ENCODE measurements around the gene CAMSAP2. TPM values are rescaled to one million over a fixed set of nuclear protein-coding genes. Genes with fewer than 3 reads are reported as not detected.
"Not testable (repeated sequence)": the region's sequence is repeated elsewhere in the genome, so short reads cannot be mapped to it uniquely, and the experiment has no call there.

The CAMSAP2 gene
- total RNA-seq, 2 experiments from 2014 or later = 0.35 TPM; not detected in 1

GRCh38 chr1:200805719-200806118 lies 67.0 kb downstream of the CAMSAP2 start:
- Mint-ChIP-seq H3K27ac (no peak overlapping the region), H3K36me3 (no peaks in the 10 kb centered on the region), H3K9me3 (ENCODE audit: low read depth) (no peaks in the 10 kb centered on the region), H3K4me3 (no peak overlapping the region), H3K27me3 (peaks cover 34% of the 10 kb centered on the region), H3K4me1 (no peaks in the 10 kb centered on the region)
- CTCF ChIA-PET = interaction anchor here (1.2 to 4.2 kb wide), 2 partner anchors 184 to 314 kb away, joined by 3 to 34 read pairs; no protein-coding TSS in a partner anchor
- DNase-seq (no peak), ATAC-seq (no peak)

DNA sequence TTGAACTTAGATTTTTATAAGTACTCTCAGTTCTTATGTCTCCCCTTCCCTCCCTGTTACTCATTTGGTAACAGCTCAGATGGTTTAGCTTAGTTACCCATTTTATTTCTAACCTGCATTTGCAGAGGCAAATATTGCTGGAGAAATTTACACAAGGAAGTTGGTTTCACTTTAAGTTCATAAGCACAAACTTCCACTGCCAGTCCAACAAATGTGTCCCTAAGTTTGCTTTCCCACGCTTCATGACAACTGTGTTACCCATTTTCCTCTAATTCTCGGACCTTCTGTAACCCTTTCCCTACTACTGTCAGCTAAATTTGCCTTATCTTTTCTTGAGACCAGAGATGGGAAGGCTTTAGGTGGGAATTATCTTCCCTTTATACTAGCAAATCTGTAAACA lies 70.2 kb downstream of the CAMSAP2 start:
- Mint-ChIP-seq H3K27me3 (peaks cover 40% of the 10 kb centered on the region), H3K27ac (no peak overlapping the region), H3K4me1 (no peaks in the 10 kb centered on the region), H3K4me3 (no peak overlapping the region), H3K36me3 (no peaks in the 10 kb centered on the region), H3K9me3 (ENCODE audit: low read depth) (no peaks in the 10 kb centered on the region)
- CTCF ChIA-PET = interaction anchor here (1.4 to 4.2 kb wide), 2 partner anchors 187 kb away, joined by 4 to 34 read pairs; no protein-coding TSS in a partner anchor
- DNase-seq = no peak
- no peak for ATAC-seq

DNA sequence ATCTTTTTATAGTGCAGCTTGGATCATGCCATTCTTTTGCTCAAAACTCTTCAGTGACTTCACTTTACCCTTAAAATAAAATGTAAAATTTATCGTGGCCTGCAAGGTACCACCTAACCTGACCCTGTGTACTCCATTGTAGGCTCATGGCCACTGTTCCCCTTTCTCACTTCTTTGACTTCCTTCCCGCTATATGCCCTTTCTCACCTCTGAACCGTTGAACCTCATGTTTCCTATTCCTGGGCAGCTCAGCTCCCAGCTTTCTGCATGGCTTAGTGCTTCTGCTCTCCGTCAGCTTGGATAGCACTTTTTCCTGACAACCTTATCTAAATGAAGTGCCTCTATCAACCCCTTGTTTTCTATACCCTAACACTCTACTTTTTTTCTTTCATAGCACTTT lies 73.0 kb downstream of the CAMSAP2 start:
- Mint-ChIP-seq H3K27me3 (peaks cover 24% of the 10 kb centered on the region), H3K27ac (no peak overlapping the region), H3K36me3 (no peaks in the 10 kb centered on the region), H3K4me3 (no peak overlapping the region), H3K9me3 (ENCODE audit: low read depth) (no peaks in the 10 kb centered on the region), H3K4me1 (no peaks in the 10 kb centered on the region)
- ATAC-seq = no peak
- no peak for DNase-seq
- CTCF ChIA-PET = interaction anchor here (2.3 kb wide), 1 partner anchor 8 kb away, joined by 6 read pairs; no protein-coding TSS in a partner anchor

DNA sequence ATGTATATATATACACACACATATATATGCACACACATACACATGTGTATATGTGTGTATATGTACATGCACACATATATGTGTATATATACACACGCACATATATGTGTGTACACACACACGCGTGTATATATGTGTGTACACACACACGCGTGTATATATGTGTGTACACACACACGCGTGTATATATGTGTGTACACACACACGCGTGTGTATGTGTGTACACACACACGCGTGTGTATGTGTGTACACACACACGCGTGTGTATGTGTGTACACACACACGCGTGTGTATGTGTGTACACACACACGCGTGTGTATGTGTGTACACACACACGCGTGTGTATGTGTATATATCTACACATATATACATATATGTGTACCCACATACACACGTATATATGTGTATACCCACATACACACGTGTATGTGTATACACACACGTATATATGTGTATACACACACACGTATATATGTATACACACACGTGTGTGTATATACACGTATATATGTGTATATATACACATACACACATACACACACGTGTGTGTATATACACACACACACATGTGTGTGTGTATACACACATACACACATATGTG lies 78.0 kb downstream of the CAMSAP2 start:
- not testable (repeated sequence) for H3K4me3 Mint-ChIP-seq

GRCh38 chr1:200818248-200818647 lies 79.6 kb downstream of the CAMSAP2 start:
- Mint-ChIP-seq H3K4me1 (no peaks in the 10 kb centered on the region), H3K4me3 (no peak overlapping the region), H3K27me3 (peaks cover 11% of the 10 kb centered on the region), H3K9me3 (ENCODE audit: low read depth) (no peaks in the 10 kb centered on the region), H3K36me3 (no peaks in the 10 kb centered on the region), H3K27ac (no peak overlapping the region)
- CTCF ChIA-PET = no interaction called here
- ATAC-seq (no peak), DNase-seq (no peak)

More for the DNA sequence above, 78.0 kb downstream of the CAMSAP2 start:
- H3K27ac Mint-ChIP-seq; DNase-seq; H3K9me3 Mint-ChIP-seq (ENCODE audit: low read depth); ATAC-seq; H3K36me3 Mint-ChIP-seq; H3K4me1 Mint-ChIP-seq; CTCF ChIA-PET; H3K27me3 Mint-ChIP-seq: not testable (repeated sequence)

- CTCF ChIA-PET = no interaction called here
- Mint-ChIP-seq H3K36me3 (no peaks in the 10 kb centered on the region), H3K4me3 (no peak overlapping the region), H3K27me3 (peaks cover 15% of the 10 kb centered on the region), H3K9me3 (ENCODE audit: low read depth) (no peaks in the 10 kb centered on the region), H3K27ac (no peak overlapping the region), H3K4me1 (no peaks in the 10 kb centered on the region)
- ATAC-seq (no peak), DNase-seq (no peak)
Measured at GRCh38 chr1:200819726-200820125, 81.0 kb downstream of the CAMSAP2 start.

DNA sequence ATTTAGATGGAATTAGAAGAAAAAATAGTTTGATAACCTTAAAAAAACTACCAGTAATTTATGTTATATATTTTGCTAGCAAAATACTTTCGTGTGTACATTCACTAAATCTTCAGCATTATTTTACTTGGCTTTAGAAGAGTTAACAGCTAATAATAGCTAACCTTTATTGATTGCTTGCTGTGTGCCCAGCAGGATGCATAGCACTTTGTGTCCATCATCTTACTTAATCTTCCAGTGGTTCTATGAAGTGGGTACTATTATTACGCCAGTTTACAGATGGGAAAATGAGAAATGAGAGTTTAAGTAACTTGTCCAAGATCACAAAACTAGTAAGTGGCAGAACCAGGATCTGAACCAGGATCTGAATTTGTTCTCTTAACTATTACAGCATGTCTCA lies 92.4 kb downstream of the CAMSAP2 start:
- DNase-seq (no peak), ATAC-seq (no peak)
- Mint-ChIP-seq H3K27ac (no peak overlapping the region), H3K4me3 (no peak overlapping the region), H3K36me3 (no peaks in the 10 kb centered on the region), H3K27me3 (peaks cover 35% of the 10 kb centered on the region), H3K9me3 (ENCODE audit: low read depth) (no peaks in the 10 kb centered on the region), H3K4me1 (no peaks in the 10 kb centered on the region)
- CTCF ChIA-PET = no interaction called here

GRCh38 chr1:200834383-200834782 lies 95.7 kb downstream of the CAMSAP2 start:
- CTCF ChIA-PET = no interaction called here
- H3K27ac Mint-ChIP-seq = no peak overlapping the region
- no peaks in the 10 kb centered on the region for H3K4me1 Mint-ChIP-seq
- H3K4me3 Mint-ChIP-seq = no peak overlapping the region
- no peaks in the 10 kb centered on the region for H3K9me3 Mint-ChIP-seq (ENCODE audit: low read depth)
- no peaks in the 10 kb centered on the region for H3K36me3 Mint-ChIP-seq
- ATAC-seq (no peak), DNase-seq (no peak)
- H3K27me3 Mint-ChIP-seq = peaks cover 35% of the 10 kb centered on the region

GRCh38 chr1:200836213-200836612 lies 97.5 kb downstream of the CAMSAP2 start:
- H3K4me1 Mint-ChIP-seq = no peaks in the 10 kb centered on the region
- peaks cover 26% of the 10 kb centered on the region for H3K27me3 Mint-ChIP-seq
- no peaks in the 10 kb centered on the region for H3K36me3 Mint-ChIP-seq
- ATAC-seq (no peak), DNase-seq (no peak)
- H3K9me3 Mint-ChIP-seq (ENCODE audit: low read depth) = no peaks in the 10 kb centered on the region
- H3K27ac Mint-ChIP-seq = no peak overlapping the region
- H3K4me3 Mint-ChIP-seq = no peak overlapping the region
- CTCF ChIA-PET = interaction anchor here (0.7 kb wide), 1 partner anchor 214 kb away, joined by 5 read pairs; no protein-coding TSS in a partner anchor

- ATAC-seq = no peak
- H3K9me3 Mint-ChIP-seq (ENCODE audit: low read depth) = no peaks in the 10 kb centered on the region
- H3K27ac Mint-ChIP-seq = no peak overlapping the region
Measured at GRCh38 chr1:200837931-200838571, 99.4 kb downstream of the CAMSAP2 start.

GRCh38 chr1:200838676-200839445 lies 100.2 kb downstream of the CAMSAP2 start:
- CTCF ChIA-PET = interaction anchor here (0.6 to 1.1 kb wide), 2 partner anchors 217 to 281 kb away, joined by 3 read pairs; no protein-coding TSS in a partner anchor
- Mint-ChIP-seq H3K4me3 (no peak overlapping the region), H3K9me3 (ENCODE audit: low read depth) (no peaks in the 10 kb centered on the region), H3K27me3 (peaks cover 26% of the 10 kb centered on the region), H3K27ac (no peak overlapping the region), H3K36me3 (no peaks in the 10 kb centered on the region), H3K4me1 (no peaks in the 10 kb centered on the region)
- no peak for ATAC-seq
- DNase-seq = no peak

More at GRCh38 chr1:200837931-200838571, 99.4 kb downstream of the CAMSAP2 start:
- H3K27me3 Mint-ChIP-seq = peaks cover 26% of the 10 kb centered on the region
- CTCF ChIA-PET = interaction anchor here (1.1 kb wide), 1 partner anchor 280 kb away, joined by 3 read pairs; no protein-coding TSS in a partner anchor
- no peaks in the 10 kb centered on the region for H3K36me3 Mint-ChIP-seq
- no peak overlapping the region for H3K4me3 Mint-ChIP-seq
- H3K4me1 Mint-ChIP-seq = no peaks in the 10 kb centered on the region
- DNase-seq = no peak

DNA sequence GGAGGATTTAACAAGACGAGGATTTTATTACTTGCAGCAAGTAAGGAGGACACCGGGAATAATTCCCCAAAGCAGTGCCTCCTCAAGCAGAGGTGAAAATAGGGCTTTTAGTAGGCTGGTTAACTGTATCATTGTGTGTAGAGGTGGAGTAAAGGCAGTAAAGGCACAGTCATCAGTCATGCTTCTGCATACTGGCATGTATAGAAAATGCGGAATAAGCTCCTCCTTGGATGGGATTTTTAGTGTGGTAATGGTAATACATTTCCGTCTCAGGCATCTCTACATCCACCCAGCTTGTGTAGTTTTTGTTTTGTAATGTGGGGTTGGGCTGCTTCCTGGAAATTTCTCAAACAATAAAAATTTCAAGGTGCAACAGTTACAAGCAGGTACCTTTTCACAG lies 106.7 kb downstream of the CAMSAP2 start:
- no peak overlapping the region for H3K27ac Mint-ChIP-seq
- H3K27me3 Mint-ChIP-seq = peaks cover 44% of the 10 kb centered on the region
- no peak overlapping the region for H3K4me3 Mint-ChIP-seq
- no peaks in the 10 kb centered on the region for H3K9me3 Mint-ChIP-seq (ENCODE audit: low read depth)
- no peaks in the 10 kb centered on the region for H3K4me1 Mint-ChIP-seq
- no peaks in the 10 kb centered on the region for H3K36me3 Mint-ChIP-seq
- ATAC-seq = no peak
- CTCF ChIA-PET = interaction anchor here (1.5 kb wide), 1 partner anchor 127 kb away, joined by 4 read pairs; no protein-coding TSS in a partner anchor
- no peak for DNase-seq

- Mint-ChIP-seq H3K4me3 (no peak overlapping the region), H3K4me1 (no peaks in the 10 kb centered on the region), H3K27me3 (peaks cover 48% of the 10 kb centered on the region), H3K27ac (no peak overlapping the region), H3K36me3 (no peaks in the 10 kb centered on the region), H3K9me3 (ENCODE audit: low read depth) (no peaks in the 10 kb centered on the region)
- CTCF ChIA-PET = no interaction called here
- DNase-seq (no peak), ATAC-seq (no peak)
Measured at GRCh38 chr1:200846398-200846797, 107.7 kb downstream of the CAMSAP2 start.
